PC-3 (cell line): ENCODE measurements around the gene TMEM39A. TPM values are rescaled to one million over a fixed set of nuclear protein-coding genes. Genes with fewer than 3 reads are reported as not detected.
A peak's percentile ranks its signal among the peaks of the same experiment; 100 is the strongest.

Experiments
- ATAC-seq: fragments of 200-7000 bp; cut with Tn5 transposase; 2 replicates; pipeline ENCODE4 v1.9.1; 2020; ENCODE audit warnings: mild to moderate bottlenecking, moderate library complexity
- BruUV-seq: library from RNA; stranded (reverse); fragments of 400-500 nt; replicated peaks from 2 replicates; lab custom pipeline; 2021; lab: Mats Ljungman, UMichigan
- CTCF ChIA-PET: fragments of 300-600 bp; sonication (Branson Sonifier 250); formaldehyde crosslinking; loops from one replicate; lab custom pipeline; 2022; ENCODE audit warnings: antibody characterized with exemption; lab: Charles Lee
- POLR2A ChIA-PET: fragments of 300-600 bp; sonication (Branson Sonifier 250); formaldehyde crosslinking; loops from one replicate; lab custom pipeline; 2022; ENCODE audit warnings: antibody characterized with exemption; ENCODE audit not compliant: unreplicated experiment; lab: Charles Lee
- DNase-seq: peaks from one replicate; pipeline ENCODE4 v3.0.0-alpha.2; 2015
- H2AFZ ChIP-seq: fragments of 300-600 bp; sonication (generic); 2 replicates; pipeline ENCODE4 v1.6.0; 2016; ENCODE audit warnings: antibody characterized with exemption, low read length
- H3F3A ChIP-seq: fragments of 300-600 bp; sonication (generic); one replicate; pipeline ENCODE4 v1.6.0; 2017; ENCODE audit warnings: antibody characterized with exemption, low read length, control low read depth, mild to moderate bottlenecking; ENCODE audit not compliant: unreplicated experiment
- H3K27ac ChIP-seq: fragments of 300-600 bp; sonication (generic); 2 replicates; pipeline ENCODE4 v1.5.1; 2016; ENCODE audit warnings: mild to moderate bottlenecking, low read length
- H3K27me3 ChIP-seq: fragments of 300-600 bp; sonication (generic); 2 replicates; pipeline ENCODE4 v1.6.1; 2016; ENCODE audit warnings: low read length, mixed read lengths
- H3K36me3 ChIP-seq: fragments of 300-600 bp; sonication (generic); 2 replicates; pipeline ENCODE4 v1.6.1; 2016; ENCODE audit warnings: low read depth, mixed run types, low read length, mixed read lengths
- H3K4me1 ChIP-seq: fragments of 300-600 bp; sonication (generic); 2 replicates; pipeline ENCODE4 v1.5.1; 2016; ENCODE audit warnings: low read length; ENCODE audit not compliant: insufficient read depth
- H3K4me2 ChIP-seq: fragments of 300-600 bp; sonication (generic); 2 replicates; pipeline ENCODE4 v1.6.0; 2016; ENCODE audit warnings: low read length
- H3K4me3 ChIP-seq: fragments of 300-600 bp; sonication (generic); 2 replicates; pipeline ENCODE4 v1.5.1; 2016; ENCODE audit warnings: mild to moderate bottlenecking, low read length, mixed read lengths
- H3K79me2 ChIP-seq: fragments of 300-600 bp; sonication (generic); 2 replicates; pipeline ENCODE4 v1.6.1; 2017; ENCODE audit warnings: low read length, mixed read lengths
- H3K9ac ChIP-seq: fragments of 300-600 bp; sonication (generic); 2 replicates; pipeline ENCODE4 v1.6.0; 2016; ENCODE audit warnings: mild to moderate bottlenecking, low read length
- H3K9me2 ChIP-seq: fragments of 300-600 bp; sonication (generic); replicated peaks from 2 replicates; pipeline ENCODE4 v1.6.1; 2016; ENCODE audit warnings: mixed run types, low read length, mixed read lengths
- H3K9me3 ChIP-seq: fragments of 300-600 bp; sonication (generic); 2 replicates; pipeline ENCODE4 v1.6.1; 2016; ENCODE audit warnings: low read length, mixed read lengths
- H4K20me1 ChIP-seq: fragments of 300-600 bp; sonication (generic); 2 replicates; pipeline ENCODE4 v1.6.1; 2016; ENCODE audit warnings: low read length, mixed read lengths
- CTCF ChIP-seq: fragments of 300-600 bp; sonication (generic); conservative IDR thresholded peaks from 2 replicates; pipeline ENCODE4 v1.5.1; 2017; ENCODE audit warnings: antibody characterized with exemption, low read depth, mild to moderate bottlenecking, low read length
- EZH2 ChIP-seq: fragments of 300-600 bp; sonication (generic); IDR thresholded peaks from one replicate; pipeline ENCODE4 v1.6.1; 2017; ENCODE audit warnings: antibody characterized with exemption, mild to moderate bottlenecking, low read length; ENCODE audit not compliant: unreplicated experiment
- EZH2phosphoT487 ChIP-seq: fragments of 300-600 bp; sonication (generic); IDR thresholded peaks from 2 replicates; pipeline ENCODE4 v1.6.1; 2018; ENCODE audit warnings: mild to moderate bottlenecking, antibody characterized with exemption, low read length, borderline replicate concordance
- intact Hi-C: fragments of 100-400 bp; cut with micrococcal nuclease; formaldehyde crosslinking; loops from 2 replicates; pipeline ENCODE4 v1.9.0; 2023
- total RNA-seq: library from RNA; depleted of rRNA; stranded (reverse); fragments of >200 nt; gene quantifications from 2 replicates; pipeline ENCODE4 v1.2.3, GENCODE V29; 2014

The TMEM39A gene
- total RNA-seq, 1 experiment from 2014 or later, result 56.5 TPM

GRCh38 chr3:119490153-119490552 is 26.7 kb upstream of the TMEM39A start:
- H3K9me2 ChIP-seq, result no peaks in the 10 kb centered on the region
- no TSS peak for BruUV-seq
- H3K27me3 ChIP-seq, result no peaks in the 10 kb centered on the region
- H2AFZ ChIP-seq, result no peak overlapping the region
- H3K4me2 ChIP-seq, result no peak overlapping the region
- no peak overlapping the region for H3K27ac ChIP-seq
- no peaks in the 10 kb centered on the region for H3K4me1 ChIP-seq
- ChIA-PET POLR2A (no interaction called here), CTCF (interaction anchor here (0.7 kb wide), 1 partner anchor 92 kb away, joined by 3 read pairs; no protein-coding TSS in a partner anchor)
- no peak overlapping the region for H3K9ac ChIP-seq
- DNase-seq, result no peak
- intact Hi-C loops, result no loop called here
- H3F3A ChIP-seq, result no peaks in the 10 kb centered on the region
- H3K4me3 ChIP-seq, result no peak overlapping the region
- H4K20me1 ChIP-seq, result no peaks in the 10 kb centered on the region
- H3K79me2 ChIP-seq, result no peaks in the 10 kb centered on the region
- ATAC-seq, result peak; percentile 68
- H3K36me3 ChIP-seq, result peaks cover 27% of the 10 kb centered on the region
- no peaks in the 10 kb centered on the region for H3K9me3 ChIP-seq
- TF ChIP-seq CTCF, result peak; percentile 26
- TF ChIP-seq EZH2phosphoT487, result no peak

DNA sequence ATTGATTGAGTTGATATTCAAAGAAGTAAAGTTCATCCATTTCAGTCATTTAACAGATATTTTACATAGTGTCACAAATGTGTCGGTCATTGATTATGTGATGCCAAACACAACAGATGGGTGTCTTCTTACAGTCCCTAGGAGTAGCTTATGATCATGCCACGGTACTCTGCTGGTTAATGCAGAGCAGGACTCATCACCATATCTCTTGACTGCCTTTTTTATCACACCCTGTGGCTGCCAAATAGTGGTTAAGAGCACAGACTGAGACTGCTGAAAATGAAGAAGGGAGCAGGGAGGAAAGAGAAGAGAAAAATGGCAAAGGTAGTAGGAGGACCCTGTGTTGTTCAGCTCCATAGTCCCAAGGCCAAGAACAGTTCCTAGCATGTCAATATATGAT is 22.1 kb upstream of the TMEM39A start:
- intact Hi-C loops, result no loop called here
- DNase-seq (no peak), ATAC-seq (no peak)
- no peaks in the 10 kb centered on the region for H3K79me2 ChIP-seq
- no peak overlapping the region for H3K27ac ChIP-seq
- no peak overlapping the region for H2AFZ ChIP-seq
- no peaks in the 10 kb centered on the region for H3F3A ChIP-seq
- no peak overlapping the region for H3K9ac ChIP-seq
- ChIA-PET CTCF (no interaction called here), POLR2A (no interaction called here)
- H3K4me2 ChIP-seq, result no peak overlapping the region
- no peak overlapping the region for H3K4me3 ChIP-seq
- H3K36me3 ChIP-seq, result peaks cover 24% of the 10 kb centered on the region
- no peaks in the 10 kb centered on the region for H3K4me1 ChIP-seq
- no peaks in the 10 kb centered on the region for H3K9me3 ChIP-seq
- BruUV-seq, result no TSS peak
- no peaks in the 10 kb centered on the region for H3K9me2 ChIP-seq
- no peaks in the 10 kb centered on the region for H4K20me1 ChIP-seq
- no peaks in the 10 kb centered on the region for H3K27me3 ChIP-seq
- TF ChIP-seq EZH2phosphoT487 (no peak), EZH2 (no peak), CTCF (no peak)

- ChIA-PET POLR2A (no interaction called here), CTCF (interaction anchor here (0.6 kb wide), 1 partner anchor 196 kb away, joined by 5 read pairs; no protein-coding TSS in a partner anchor)
- H3K36me3 ChIP-seq, result peaks cover 24% of the 10 kb centered on the region
- H3K9me3 ChIP-seq, result no peaks in the 10 kb centered on the region
- no peak overlapping the region for H3K9ac ChIP-seq
- no peak overlapping the region for H3K27ac ChIP-seq
- ATAC-seq (no peak), DNase-seq (no peak)
- H3K4me1 ChIP-seq, result no peaks in the 10 kb centered on the region
- no peak overlapping the region for H2AFZ ChIP-seq
- no peaks in the 10 kb centered on the region for H3K9me2 ChIP-seq
- no peaks in the 10 kb centered on the region for H3K27me3 ChIP-seq
- BruUV-seq, result no TSS peak
- no peaks in the 10 kb centered on the region for H3F3A ChIP-seq
- no peak overlapping the region for H3K4me3 ChIP-seq
- no peaks in the 10 kb centered on the region for H3K79me2 ChIP-seq
- H4K20me1 ChIP-seq, result no peaks in the 10 kb centered on the region
- TF ChIP-seq EZH2phosphoT487 (no peak), EZH2 (no peak), CTCF (no peak)
- intact Hi-C loops, result no loop called here
- no peak overlapping the region for H3K4me2 ChIP-seq
Measured at GRCh38 chr3:119483101-119483500, 19.7 kb upstream of the TMEM39A start.
